Measurements from ENCODE around the gene RFX8.

DNA sequence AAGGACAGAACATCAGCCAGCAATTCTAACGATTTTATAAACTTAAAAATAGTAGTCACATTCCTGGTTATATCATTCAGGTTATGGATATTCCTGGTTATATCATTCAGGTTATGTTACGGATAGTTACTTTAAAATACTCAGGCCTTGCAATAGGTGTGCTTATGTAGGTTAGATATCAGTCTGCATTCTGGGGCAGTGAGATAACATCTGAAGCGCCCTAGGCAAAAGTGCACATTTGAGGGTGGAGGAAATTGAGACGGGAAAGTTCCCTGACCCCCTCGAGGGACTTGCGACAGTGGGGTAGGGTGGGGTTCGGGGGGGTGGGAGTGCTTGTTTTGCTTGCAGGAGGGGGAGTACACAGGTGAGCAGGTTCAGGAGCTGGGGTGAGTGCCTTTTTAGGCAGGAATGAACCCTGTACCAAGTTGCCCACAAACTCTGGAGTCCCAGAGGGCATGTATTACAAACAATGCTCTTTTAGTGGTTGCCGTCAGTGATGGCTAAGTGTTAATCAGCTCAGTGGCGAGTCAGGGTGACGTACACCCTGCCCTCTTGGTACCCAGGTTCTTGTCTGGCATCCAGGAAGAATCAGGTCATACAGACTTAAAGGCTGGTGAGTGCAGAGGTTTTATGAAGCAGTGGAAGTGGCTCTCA lies 119.4 kb downstream of the RFX8 start:
- TF ChIP-seq, protein P1, sequence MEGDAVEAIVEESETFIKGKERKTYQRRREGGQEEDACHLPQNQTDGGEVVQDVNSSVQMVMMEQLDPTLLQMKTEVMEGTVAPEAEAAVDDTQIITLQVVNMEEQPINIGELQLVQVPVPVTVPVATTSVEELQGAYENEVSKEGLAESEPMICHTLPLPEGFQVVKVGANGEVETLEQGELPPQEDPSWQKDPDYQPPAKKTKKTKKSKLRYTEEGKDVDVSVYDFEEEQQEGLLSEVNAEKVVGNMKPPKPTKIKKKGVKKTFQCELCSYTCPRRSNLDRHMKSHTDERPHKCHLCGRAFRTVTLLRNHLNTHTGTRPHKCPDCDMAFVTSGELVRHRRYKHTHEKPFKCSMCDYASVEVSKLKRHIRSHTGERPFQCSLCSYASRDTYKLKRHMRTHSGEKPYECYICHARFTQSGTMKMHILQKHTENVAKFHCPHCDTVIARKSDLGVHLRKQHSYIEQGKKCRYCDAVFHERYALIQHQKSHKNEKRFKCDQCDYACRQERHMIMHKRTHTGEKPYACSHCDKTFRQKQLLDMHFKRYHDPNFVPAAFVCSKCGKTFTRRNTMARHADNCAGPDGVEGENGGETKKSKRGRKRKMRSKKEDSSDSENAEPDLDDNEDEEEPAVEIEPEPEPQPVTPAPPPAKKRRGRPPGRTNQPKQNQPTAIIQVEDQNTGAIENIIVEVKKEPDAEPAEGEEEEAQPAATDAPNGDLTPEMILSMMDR (conservative IDR thresholded peaks at IDR 0.05; ENCODE audit: low read depth, low read length), result no peak
- TF ChIP-seq EZH2phosphoT487 (IDR thresholded peaks at IDR 0.05; ENCODE audit: borderline replicate concordance, low read length), result no peak

All from PC-3 (cell line).